C1 segment of cervical spinal cord (tissue), 14 donors: Measurements from ENCODE around the gene FAM107B.
"Not testable (repeated sequence)": the region's sequence is repeated elsewhere in the genome, so short reads cannot be mapped to it uniquely, and the experiment has no call there.

Experiments used
- DNase-seq, 14 donors: peaks; one replicate each; lab custom pipeline; 2025; lab: John Stamatoyannopoulos, UW

The FAM107B gene

DNA sequence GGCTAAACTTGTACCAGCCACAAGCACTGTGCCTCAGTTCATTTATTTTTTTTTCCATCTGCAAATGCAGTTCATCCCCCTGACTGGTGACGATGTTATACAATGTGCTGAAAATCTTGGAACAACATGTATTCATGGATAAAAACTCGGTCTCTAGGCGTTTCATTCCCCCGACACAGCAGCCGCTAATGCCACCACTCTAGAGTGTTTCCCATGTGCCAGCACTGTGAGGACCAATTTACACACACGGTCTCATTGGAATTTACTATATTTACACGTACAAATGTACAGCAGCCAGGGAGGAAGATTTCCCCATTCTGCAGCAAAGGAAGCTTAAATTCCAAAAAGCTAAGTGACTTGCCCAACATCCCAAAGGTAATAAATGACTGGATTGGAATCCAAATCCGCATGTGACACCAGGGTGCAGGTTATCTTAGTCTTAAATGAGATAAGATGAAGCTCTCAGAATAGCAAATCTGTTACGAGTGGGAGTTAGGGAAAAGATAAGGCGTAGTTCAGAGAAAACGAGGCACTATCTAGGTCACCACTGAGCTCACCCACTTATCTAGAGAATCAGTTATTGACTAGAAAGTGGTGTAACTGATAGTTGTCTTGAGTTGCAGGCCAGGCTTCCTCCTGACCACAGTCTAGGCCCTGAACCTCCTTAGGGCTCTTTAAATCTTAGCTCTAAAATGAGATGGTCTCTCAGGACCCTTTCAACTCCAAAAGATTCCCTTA lies 36.7 kb downstream of the FAM107B start:
- peak in 1 of 14 donors; percentile 23 for DNase-seq

DNA sequence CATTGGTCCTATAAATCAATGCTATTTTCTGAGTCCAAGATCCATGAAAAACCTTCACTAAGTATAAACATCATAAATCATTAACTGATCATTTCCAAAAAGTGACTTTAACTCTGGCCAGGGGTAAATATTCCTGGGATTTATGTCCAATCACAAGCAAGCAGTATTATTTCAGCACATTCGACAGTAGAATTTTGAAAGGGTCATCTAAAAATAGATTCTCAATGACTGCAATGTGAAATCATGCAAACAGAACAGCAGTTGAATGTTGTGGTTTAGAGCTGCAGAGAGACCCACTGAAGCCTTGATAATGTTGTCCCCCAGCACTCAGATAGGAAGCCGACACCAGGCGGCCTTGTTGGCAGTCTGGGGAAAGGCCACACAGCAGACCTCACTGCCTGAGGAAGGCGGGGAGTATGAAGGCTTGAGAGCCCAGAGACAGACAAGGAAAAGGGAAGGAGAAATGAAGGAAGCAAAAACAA lies 38.1 kb downstream of the FAM107B start:
- DNase-seq, result peak in 2 of 14 donors; percentile 12 to 60

DNA sequence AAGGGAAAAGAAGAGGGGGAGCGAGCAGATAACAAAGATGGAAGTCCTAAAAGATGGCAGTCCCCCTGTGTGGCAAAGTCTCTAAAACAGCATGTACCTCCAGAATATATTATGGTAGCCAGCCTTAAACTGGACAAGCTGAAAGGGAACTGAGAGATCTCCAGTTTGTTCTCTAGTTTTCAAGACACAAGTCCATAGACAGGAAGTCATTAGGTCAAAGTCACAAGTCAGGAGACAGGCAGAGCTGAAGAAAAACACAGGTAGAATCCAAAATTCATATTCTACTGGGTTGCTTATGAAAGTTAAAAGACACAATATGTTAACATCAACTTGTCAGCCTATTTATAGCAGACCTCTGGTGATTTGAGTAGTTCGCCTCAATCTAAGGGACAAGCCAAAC lies 38.7 kb downstream of the FAM107B start:
- no peak for DNase-seq

DNA sequence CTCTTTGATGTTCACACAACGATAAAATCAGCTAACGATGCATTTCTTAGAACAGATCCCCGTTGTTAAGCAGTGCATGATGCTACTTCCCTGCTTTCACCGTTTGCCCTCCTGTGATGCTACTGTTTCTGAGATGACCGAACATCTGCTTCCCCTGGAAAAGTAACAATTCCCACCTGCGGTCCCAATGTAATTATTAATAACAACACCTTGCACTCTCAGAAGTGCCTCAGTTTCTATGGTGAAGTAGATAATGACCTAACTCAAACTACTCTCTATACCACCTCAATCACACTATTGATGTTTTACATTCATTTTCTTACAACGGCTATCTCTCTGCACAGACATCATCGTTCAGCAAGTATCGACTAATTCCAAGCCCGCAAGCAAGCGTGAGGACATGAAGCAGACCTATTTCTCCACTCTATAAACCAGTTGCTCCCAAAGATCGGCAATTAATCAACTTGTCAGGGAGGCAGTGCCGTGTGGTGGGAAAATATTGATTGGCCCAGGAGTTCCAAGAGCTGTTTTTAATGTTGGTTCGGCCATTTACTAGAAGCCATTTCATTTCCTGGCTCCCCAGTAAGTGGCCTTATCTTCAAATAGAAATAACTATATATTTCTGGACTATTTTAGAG lies 42.7 kb downstream of the FAM107B start:
- no peak for DNase-seq

DNA sequence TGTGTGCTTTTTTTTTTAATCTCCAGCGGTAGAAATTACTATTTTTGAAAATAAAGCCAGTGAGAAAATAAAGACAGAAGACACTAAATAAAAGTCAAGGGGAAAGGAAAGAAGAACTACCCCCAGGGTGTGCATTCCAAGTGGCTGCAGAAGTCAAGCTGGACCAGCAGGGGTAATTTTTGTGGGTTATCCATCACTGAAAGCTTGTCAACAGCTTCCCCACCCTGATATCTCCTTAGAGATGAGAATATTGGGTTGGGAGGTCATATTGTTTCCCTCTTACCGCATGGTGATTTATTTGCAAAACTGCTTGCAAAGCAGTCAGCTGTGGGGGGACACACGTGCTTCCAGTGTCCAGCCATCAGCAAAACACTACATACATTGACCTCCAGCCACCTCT lies 46.4 kb downstream of the FAM107B start:
- DNase-seq, result no peak

DNA sequence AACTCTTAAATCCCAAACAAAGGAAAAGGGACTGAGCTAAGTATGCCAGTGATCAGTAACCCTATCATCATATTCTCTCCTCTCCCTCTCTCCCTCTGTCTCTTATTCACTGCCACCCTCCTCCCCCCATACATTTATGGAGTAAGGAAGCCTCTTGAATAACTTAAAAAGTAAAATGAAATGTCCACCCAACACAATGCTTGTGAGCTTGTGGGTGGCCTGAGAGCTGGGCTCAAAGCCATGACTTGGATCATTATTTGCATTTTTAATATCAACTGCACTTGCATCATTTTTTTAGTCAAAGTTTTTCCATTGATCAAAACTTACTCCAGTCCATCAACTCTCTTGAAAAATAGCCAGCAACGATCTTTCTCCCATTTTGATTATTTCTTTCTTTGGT lies 46.8 kb downstream of the FAM107B start:
- no peak for DNase-seq

DNA sequence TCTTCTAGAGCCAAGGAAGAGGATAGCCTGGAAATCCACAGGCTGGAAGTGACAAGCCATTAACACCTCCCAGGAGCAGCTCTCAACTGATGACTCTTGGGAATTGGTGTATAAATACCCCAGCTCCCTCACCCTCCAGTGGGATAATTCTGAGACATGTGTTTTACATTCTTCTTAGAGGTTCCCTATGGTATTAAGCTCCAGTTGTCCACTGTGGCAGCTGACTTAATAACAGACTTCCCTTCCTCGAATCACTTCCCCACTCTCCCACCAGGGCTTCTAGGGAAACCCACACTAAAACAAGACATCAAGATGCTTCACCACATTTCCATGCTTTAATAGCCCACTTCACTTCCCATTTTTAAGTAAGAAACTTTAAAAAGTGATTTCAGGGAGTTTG lies 47.2 kb downstream of the FAM107B start:
- no peak for DNase-seq

DNA sequence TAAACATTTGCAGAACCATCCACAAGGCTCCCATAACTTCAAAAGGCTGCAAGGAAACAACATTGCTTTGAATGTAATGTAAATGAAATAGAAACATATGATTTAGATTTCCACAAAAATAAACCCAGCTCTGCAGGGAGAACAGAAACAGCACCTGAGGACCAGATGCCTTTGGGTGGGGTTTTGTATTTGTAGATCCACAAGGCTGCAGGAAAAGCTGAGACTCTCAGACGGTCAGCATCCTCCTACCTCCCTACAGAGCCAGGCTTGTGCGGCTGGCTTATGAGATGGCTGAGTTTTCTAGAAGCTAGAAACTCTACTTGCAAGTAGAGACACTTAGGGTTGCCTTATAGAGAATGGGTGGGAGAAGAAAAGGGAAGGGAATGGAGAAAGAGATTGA lies 49.8 kb downstream of the FAM107B start:
- no peak for DNase-seq

DNA sequence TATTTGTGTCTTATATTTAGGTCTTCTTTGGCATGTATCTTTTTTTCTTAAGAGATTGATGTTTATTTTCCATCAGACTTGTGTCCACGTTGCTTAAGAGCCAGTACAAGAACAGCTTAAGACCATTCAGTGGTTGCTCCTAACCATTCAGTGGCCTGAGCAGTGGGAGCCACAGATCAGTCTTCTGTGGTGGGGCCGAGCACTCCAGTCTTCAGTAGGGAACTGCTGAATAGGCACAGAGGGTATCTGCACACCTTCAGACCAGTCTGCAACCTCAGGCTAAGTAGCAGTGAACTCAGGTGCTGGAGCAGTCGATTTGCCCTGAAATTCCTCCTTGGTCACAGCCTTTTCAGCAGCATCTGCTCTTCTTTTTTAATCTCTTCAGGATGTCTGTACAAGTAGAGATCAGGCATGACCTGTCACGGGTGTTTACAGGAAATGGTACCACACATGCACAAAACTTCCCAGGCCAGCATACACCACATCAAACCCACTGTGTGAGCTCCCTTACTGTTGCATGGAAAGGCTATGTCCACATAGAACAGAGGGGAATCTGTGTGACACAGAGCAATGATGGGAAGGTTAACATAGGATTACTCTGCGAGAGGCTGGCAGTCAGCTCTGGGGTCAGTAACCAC lies 51.5 kb downstream of the FAM107B start:
- no peak for DNase-seq

DNA sequence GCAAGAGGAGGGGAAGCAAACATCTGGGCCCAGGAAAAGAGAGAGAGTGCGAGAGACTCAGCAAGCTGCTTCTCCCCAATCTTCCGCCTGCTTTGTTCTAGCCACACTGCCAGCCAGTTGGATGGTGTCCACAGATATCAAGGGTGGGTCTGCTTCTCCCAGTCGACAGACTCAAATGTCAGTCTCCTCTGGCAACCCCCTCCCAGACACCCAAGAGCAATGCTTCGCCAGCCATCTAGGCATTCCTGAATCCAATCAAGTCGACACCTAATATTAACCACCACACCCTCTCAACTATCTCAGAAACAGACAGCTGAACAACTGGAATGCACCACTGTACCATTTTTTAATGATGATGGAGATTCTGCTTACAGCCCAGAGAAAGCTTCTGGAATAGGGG lies 57.1 kb downstream of the FAM107B start:
- no peak for DNase-seq

DNA sequence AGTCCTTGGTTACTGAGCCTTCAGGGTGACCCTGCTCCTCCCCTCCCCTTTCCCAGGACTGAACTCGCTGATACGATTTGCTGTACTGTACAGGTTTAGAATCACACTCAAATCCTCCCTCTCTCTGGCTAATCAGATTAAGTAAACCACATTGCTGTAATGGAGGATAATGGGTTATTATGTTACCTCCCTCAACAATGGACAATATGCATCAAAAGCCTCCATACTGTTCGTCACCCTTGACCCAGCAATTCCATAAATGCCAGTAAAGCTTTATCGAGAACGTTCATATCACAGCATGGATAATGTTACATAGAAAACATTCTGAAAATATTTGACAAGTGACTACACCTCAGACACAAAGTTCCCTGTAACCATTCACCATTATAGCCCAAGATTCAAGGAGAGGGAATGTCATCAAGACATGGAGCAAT lies 61.7 kb downstream of the FAM107B start:
- DNase-seq, result no peak

DNA sequence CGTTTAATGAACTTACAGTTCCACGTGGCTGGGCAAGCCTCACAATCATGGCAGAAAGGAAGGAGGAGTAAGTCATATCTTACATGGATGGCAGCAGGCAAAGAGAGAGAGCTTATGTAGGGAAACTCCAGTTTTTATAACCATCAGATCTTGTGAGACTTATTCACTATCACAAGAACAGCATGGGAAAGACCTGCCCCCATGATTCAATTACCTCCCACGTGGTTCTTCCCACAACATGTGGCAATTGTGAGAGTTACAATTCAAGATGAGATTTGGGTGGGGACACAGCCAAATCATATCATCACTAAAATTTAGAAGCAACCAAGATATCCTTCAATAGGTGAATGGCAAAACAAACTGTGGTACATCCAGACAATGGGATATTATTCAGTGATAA lies 65.4 kb downstream of the FAM107B start:
- not testable (repeated sequence) for DNase-seq

DNA sequence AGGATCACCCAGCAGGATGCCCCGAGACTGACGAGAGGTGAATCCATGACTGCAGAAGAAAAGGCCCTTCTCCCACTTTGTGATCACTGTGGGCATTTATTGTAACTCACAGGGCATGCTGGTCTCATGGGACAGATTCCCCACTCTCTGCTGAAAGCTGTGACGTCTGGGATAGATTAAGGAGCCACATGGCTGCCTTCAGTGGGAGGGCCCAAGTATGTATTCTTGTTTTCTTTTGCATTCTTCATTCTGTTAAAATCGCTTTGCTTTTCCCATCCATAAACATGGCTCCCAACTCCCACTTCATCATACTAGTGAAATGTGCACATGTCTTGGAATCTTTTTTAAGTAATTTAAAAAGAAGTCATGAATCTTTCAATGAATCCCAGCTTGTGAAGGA lies 67.2 kb downstream of the FAM107B start:
- DNase-seq, result no peak

DNA sequence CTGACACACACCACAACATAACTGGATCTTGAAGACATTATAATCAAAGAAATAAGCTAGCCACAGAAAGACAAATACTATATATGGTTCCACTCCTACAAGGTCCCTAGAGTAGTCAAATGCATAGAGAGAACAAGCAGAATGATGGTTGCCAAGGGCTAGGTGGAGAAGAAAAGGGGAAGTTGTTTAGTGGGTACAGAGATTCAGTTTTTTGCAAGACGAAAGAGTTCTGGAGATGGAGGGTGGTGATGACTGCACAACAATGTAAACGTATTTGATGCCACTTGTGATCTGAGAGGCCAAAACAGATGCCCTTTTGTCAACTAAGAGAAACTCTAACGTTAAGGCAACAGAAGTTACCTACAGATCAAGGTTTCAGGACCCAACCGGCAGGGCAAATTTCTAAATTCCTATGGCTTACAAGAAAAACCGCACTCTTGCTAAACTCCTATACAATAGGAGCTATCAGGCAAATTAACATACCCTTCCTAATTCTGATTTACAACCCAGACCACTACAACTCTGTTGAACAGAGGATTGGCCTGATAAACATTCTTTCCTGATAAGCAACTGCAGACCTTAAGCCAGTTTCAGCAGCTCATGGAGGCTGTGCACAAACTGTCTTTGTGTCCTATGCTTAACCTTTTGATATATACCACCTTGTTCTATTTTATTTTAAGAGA lies 69.0 kb downstream of the FAM107B start:
- no peak for DNase-seq

DNA sequence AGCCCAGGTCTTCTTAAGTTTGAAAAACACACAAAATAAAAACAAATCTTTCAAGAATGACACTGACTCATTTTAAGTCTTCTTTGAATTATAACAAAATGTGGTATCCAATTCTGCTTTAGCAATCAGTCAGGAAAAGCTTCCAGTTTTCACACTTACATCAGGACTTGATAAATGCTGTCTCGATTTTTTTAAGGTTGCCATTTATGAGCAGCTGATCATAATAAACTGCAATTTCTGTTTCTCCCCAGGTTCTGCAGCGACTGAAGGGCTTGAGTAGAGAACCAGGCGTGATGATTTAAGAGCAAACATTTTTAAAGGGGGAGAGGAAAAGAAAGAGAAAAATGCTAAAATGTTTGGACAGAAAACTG lies 71.1 kb downstream of the FAM107B start:
- DNase-seq, result no peak

DNA sequence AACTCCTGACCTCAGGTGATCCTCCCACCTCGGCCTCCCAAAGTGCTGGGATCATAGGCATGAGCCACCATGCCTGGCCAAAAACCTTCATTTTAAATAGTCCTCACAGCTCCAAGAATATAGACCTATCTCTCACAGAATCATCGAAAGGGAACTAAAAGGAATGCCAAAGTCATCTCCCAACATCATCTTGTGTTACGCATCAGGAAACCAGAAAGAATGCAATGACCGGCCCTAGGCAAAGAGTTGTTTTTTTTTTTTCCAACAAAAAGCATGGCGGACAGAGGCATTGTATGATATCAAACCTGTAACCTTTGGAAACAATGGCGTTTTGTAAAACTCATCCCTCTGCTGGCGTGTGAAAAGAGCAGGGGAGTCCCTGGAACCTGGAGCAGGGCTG lies 73.2 kb downstream of the FAM107B start:
- DNase-seq, result no peak

DNA sequence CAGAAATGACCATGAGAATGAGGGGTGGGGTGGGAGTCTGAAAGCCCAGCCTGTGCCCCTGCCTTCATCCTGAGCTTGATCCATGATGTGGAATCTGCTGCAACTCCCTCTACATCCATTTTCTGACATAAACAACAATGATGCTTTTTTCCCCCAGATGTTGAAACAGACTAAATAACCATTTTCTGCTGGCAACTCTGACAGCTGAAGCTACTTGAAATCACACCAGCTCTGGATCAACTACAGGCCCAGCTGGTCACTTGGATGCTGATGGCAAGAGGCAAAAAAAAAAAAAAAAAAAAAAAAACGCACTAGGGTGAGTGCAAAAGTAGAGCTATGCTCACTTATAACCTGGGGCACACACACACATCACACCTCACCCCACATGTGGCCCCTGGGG lies 74.2 kb downstream of the FAM107B start:
- DNase-seq, result no peak

DNA sequence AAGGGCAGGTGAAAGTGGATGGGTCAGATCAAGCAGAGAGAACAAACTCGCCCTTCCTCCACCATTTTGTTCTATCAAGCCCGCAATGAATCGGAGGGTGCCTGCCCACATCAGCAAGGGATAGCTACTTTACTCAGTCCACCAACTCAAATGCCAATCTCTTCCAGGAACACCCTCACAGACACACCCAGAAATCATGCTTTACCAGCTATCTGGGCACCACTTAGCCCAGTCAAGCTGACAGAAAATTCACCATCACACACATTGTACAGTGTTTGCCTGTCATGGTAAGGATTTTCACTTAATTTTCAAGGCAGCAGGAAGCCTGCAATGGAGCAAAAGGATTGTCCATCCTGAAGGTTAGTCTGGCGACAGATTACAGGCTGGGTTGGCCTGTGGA lies 75.2 kb downstream of the FAM107B start:
- DNase-seq, result no peak

DNA sequence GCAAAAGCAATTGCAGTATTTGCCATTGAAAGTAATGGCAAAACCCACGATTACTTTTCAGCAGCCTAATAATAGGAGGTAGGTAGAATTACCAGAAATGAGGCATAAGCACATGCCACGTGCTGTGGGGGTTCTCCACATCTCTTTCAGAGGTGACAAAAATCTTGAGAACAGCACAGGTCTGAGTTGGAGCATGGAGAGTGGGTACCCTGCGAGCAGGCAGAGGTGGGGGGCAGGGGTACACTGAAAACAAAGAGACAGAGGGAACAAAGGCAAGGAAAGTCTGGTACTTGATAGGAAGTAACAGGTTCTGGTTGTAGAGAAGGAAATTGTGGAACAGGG lies 75.9 kb downstream of the FAM107B start:
- DNase-seq, result no peak

DNA sequence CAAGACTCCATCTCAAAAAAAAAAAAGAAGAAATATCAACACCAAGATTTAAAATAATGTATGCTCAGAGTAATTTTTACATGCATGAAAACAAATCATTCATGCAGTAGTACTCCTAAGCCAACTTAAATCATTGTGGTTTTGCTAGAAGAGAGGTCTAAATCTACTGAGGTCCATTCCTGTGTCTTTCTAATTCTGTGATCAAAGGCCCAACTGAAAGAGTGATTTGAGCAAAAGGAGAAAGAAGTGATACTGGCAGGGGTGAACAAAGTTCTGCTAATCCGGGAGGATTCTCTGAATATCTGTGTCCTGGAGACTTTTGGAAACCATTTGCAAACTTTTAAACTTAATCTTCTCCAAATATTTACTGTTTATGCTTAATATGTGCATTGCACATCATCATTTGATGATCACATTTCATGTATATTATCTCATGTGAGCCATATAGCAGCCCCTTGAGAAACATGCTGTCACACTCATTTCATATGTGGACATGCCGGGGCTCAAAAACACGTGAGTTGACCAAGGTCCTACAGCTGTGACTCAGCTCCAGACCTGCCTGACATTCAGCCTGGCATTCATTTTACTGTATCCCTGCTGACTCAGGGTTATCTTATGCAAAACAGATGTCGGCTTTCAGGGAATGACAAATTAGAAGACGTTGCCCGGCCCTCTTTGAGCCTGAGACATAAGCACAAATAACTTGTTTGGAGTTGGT lies 76.4 kb downstream of the FAM107B start:
- no peak for DNase-seq

DNA sequence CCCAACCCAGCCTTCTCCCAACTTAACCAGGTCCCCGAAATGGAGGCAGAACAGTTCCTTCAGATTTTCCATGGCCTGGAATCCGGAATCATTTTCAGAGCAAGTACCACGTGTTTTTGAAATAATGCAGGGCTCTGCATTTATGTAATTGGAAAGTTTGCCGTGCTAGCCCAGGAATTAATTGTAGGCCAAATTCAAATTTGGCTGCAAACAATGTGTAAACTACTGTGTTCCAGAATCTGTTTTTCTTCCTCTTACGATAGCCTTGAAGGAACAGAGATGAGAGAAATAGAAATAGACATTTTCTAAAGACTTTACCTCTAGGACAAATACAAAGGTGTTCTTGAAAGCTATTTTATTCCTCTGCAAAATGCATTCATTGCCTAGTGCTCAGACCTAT lies 77.4 kb downstream of the FAM107B start:
- no peak for DNase-seq

DNA sequence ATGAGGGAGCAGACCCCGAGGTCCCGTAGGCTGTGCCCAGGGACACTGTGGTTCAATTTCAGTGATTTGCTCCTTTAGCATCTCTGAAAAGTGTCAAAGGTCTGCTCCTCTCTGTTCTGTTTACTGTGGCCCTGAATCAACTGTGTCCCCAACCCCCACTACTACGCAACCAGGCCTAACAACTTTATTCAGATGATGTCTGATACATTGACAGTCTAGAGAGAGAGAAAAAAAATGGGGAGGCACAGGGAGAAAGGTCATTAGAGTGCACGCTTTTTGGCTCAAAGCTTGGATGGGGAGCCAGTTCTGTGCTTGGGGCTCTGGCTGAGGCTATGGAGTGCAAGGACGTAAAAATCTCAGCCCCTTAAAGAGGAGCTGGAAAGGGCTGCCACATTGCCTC lies 77.9 kb downstream of the FAM107B start:
- no peak for DNase-seq
